Fibroblast of villous mesenchyme (primary cell): ENCODE measurements around the gene CHRNA9. TPM values are rescaled to one million over a fixed set of nuclear protein-coding genes. Genes with fewer than 3 reads are reported as not detected.
"Not testable (repeated sequence)": the region's sequence is repeated elsewhere in the genome, so short reads cannot be mapped to it uniquely, and the experiment has no call there.

Source experiments
- DNase-seq: peaks from one replicate; pipeline ENCODE4 v3.0.0-alpha.2; 2010; ENCODE audit warnings: low read depth
- H3K4me3 ChIP-seq: 2 replicates; pipeline ENCODE4 v1.5.1; 2011; ENCODE audit warnings: low read depth, mild to moderate bottlenecking, low read length
- CTCF ChIP-seq: IDR thresholded peaks from 2 replicates; pipeline ENCODE4 v1.5.1; 2012; ENCODE audit warnings: low read depth, mild to moderate bottlenecking, low read length; ENCODE audit not compliant: insufficient read depth
- total RNA-seq: library from RNA; depleted of rRNA; stranded (reverse); fragments of >200 nt; gene quantifications from 2 replicates; pipeline ENCODE4 v1.2.3, GENCODE V29; 2012

CHRNA9 gene
- total RNA-seq = under 0.01 TPM in 1 of 2 replicates, not detected in the other

- no peak for TF ChIP-seq CTCF
- DNase-seq = no peak
- H3K4me3 ChIP-seq = no peak within 1 kb of the TSS
Measured at GRCh38 chr4:40334591-40335524, at the start of gene CHRNA9. CHRNA9 (plus strand) TSS chr4:40335333; CDS start chr4:40335468, 135 bp downstream.

GRCh38 chr4:40285692-40286091 is 49.4 kb upstream of the CHRNA9 start:
- no peak overlapping the region for H3K4me3 ChIP-seq
- DNase-seq = no peak
- TF ChIP-seq CTCF = no peak

GRCh38 chr4:40288566-40288965 is 46.6 kb upstream of the CHRNA9 start:
- DNase-seq = no peak
- no peak for TF ChIP-seq CTCF

GRCh38 chr4:40289366-40290188 is 45.6 kb upstream of the CHRNA9 start:
- H3K4me3 ChIP-seq = no peak overlapping the region
- no peak for TF ChIP-seq CTCF
- no peak for DNase-seq

More at GRCh38 chr4:40288566-40288965, 46.6 kb upstream of the CHRNA9 start:
- no peak overlapping the region for H3K4me3 ChIP-seq

GRCh38 chr4:40290611-40291186 is 44.4 kb upstream of the CHRNA9 start:
- not testable (repeated sequence) for H3K4me3 ChIP-seq
- peak; percentile 73 for DNase-seq

- DNase-seq = peak; percentile 41
- TF ChIP-seq CTCF = no peak
- no peak overlapping the region for H3K4me3 ChIP-seq
Measured at GRCh38 chr4:40292313-40292759, 42.8 kb upstream of the CHRNA9 start.

GRCh38 chr4:40294339-40294738 is 40.8 kb upstream of the CHRNA9 start:
- no peak for DNase-seq
- no peak overlapping the region for H3K4me3 ChIP-seq
- no peak for TF ChIP-seq CTCF

GRCh38 chr4:40295030-40295429 is 40.1 kb upstream of the CHRNA9 start:
- DNase-seq = not testable (repeated sequence)

More at GRCh38 chr4:40295030-40295429, 40.1 kb upstream of the CHRNA9 start:
- not testable (repeated sequence) for H3K4me3 ChIP-seq
